ENCODE results near the gene DMRTB1.

DNA sequence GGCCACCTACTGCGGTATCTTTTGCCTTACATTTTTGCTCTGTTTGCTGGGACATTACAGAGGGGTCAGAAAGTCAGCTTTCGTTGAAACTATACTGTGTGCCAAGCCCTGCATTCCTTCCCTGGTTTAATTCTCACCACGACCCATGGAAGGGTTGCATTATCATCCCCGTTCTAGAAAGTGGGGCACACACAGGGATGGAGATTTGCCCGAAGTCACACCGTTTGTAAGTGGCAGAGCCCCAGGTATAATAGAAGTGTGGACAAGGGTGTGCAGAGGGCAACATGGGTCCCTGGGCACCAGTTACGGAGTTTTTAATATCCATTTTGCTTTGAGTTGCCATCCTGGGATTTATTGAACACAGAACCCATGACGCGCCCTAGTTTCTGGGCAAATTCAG is 11.8 kb downstream of the DMRTB1 start:
- TF ChIP-seq EZH2 (IDR thresholded peaks at IDR 0.05; ENCODE audit: low read length, unreplicated experiment): no peak
- no peak for TF ChIP-seq CTCF (conservative IDR thresholded peaks at IDR 0.05; ENCODE audit: low read depth, low read length)

All from PC-3 (cell line).